ENCODE results near the gene NANOS3. TPM values are rescaled to one million over a fixed set of nuclear protein-coding genes. Genes with fewer than 3 reads are reported as not detected.

Gene NANOS3
- total and polyA plus RNA-seq, 2 of the 13 experiments (the other 11 are each of a cell fraction or from before 2014, with no cell fraction given), result 0.21 TPM; not detected in 1

- Histone ChIP-seq H3K4me1 (ENCODE audit: insufficient read depth, low read length) (peaks cover 61% of the 10 kb centered on the region), H2AFZ (ENCODE audit: low read length) (no peak overlapping the region), H3K36me3 (replicated peaks in 1 of 2; ENCODE audit: control insufficient read depth in 1 of 2, insufficient read depth in 2 of 2, low read length in 2 of 2) (no peaks in the 10 kb centered on the region; a peak in 2 of 5 replicates), H3K27me3 (ENCODE audit: control insufficient read depth in 1 of 2, insufficient read depth in 2 of 2, low read length in 2 of 2) (no peaks in the 10 kb centered on the region), H3K4me2 (ENCODE audit: low read depth, low read length) (peak overlapping the region; percentile 92), H3K9ac (ENCODE audit: insufficient read depth, low read depth, low read length) (peak overlapping the region; percentile 96; the same call in 1 of the 2 replicates), H3K27ac (ENCODE audit: extremely low read length, insufficient read depth, low read length) (no peak overlapping the region), H3K9me3 (ENCODE audit: low read length) (no peaks in the 10 kb centered on the region), H3K79me2 (ENCODE audit: insufficient read depth, low read length) (peaks cover 25% of the 10 kb centered on the region), H4K20me1 (ENCODE audit: insufficient read depth, low read length) (no peaks in the 10 kb centered on the region), H3K4me3 (replicated peaks in 1 of 3; ENCODE audit: insufficient read depth in 1 of 3, low read depth in 2 of 3, low read length in 3 of 3) (peak overlapping the region in 1 of 3 experiments; percentile 26; a peak in 3 of 6 replicates)
- intact Hi-C loops (cut with micrococcal nuclease; ENCODE audit: unreplicated experiment), result no loop called here
- DNase-seq (ENCODE audit: low spot score), result no peak
- 95% methylated on average over 19 of the region's 23 CpGs for WGBS (ENCODE audit: low lambda C conversion rate)
- BruUV-seq (replicated peaks), result no TSS peak
- ChIA-PET POLR2A (interaction anchor here (0.6 to 1.1 kb wide), 2 partner anchors 11 to 153 kb away, joined by 3 to 4 read pairs; no protein-coding TSS in a partner anchor), CTCF (ENCODE audit: low intra/inter-chr PET ratio, low total read pairs) (no interaction called here)
- TF ChIP-seq FOXA1 (IDR thresholded peaks at IDR 0.05) (no peak), FOXA1 (CRISPR knock-in tag; IDR thresholded peaks at IDR 0.05) (no peak), MTF1 (CRISPR knock-in tag; IDR thresholded peaks at IDR 0.05) (no peak), AGO2 (optimal IDR thresholded peaks at IDR 0.05; ENCODE audit: low read depth, low read length) (peak; percentile 19), POLR2G (IDR thresholded peaks at IDR 0.05; ENCODE audit: low read depth, low read length) (0 out of 2 replicates have a peak, but pooled peaks have one; percentile 13), RBFOX2 (IDR thresholded peaks at IDR 0.05; ENCODE audit: low read depth, low read length) (peak; percentile 40; the same call in 1 of the 2 replicates), HNRNPL (IDR thresholded peaks at IDR 0.05; ENCODE audit: low read depth, low read length) (peak; percentile 68; the same call in 1 of the 2 replicates), POLR2A (IDR thresholded peaks at IDR 0.05; ENCODE audit: insufficient read depth in 1 of 2, low read depth in 2 of 2, low read length in 2 of 2) (0 out of 4 replicates have a peak, but pooled peaks of 1 of the 2 experiments have one; percentile 20), ZBTB33 (CRISPR knock-in tag; IDR thresholded peaks at IDR 0.05) (peak; percentile 89)
- in situ Hi-C loops (cut with HindIII; ENCODE audit: extremely low pct_ligation_motif_present, low pct_unique_long_range_greater_than_20kb), result no loop called here
- no peak for FAIRE-seq
- no peak for ATAC-seq
Observed at GRCh38 chr19:13840305-13841085, 36.4 kb upstream of the NANOS3 start.

All from HepG2 (cell line).